Measurements from ENCODE around the gene OSGIN1.

OSGIN1 gene

DNA sequence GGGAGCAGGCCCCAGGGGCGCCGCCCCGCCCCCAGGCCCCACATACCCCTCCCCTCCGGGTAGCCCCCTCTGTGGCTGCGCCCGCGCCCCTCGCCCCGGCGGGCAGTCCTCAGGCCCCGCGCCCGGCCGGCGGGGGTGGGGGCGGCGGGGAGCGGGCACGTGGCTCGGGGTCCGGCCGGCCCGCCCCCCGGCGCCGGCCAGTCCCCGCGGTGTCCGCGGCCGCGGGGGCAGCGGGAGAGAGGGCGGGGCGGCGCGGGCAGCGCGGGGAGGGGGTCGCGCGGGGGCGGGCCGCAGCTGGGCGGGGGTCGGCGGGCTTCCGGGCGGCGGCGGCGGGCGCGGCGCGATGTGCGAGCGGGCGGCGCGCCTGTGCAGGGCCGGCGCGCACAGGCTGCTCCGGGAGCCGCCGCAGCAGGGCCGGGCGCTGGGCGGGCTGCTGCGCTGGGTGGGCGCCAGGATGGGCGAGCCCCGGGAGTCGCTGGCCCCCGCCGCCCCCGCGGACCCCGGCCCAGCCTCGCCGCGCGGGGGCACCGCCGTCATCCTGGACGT, 15.3 kb downstream of the OSGIN1 start:
- no peak for DNase-seq (ENCODE audit: low read depth)
- TF ChIP-seq, protein P1, sequence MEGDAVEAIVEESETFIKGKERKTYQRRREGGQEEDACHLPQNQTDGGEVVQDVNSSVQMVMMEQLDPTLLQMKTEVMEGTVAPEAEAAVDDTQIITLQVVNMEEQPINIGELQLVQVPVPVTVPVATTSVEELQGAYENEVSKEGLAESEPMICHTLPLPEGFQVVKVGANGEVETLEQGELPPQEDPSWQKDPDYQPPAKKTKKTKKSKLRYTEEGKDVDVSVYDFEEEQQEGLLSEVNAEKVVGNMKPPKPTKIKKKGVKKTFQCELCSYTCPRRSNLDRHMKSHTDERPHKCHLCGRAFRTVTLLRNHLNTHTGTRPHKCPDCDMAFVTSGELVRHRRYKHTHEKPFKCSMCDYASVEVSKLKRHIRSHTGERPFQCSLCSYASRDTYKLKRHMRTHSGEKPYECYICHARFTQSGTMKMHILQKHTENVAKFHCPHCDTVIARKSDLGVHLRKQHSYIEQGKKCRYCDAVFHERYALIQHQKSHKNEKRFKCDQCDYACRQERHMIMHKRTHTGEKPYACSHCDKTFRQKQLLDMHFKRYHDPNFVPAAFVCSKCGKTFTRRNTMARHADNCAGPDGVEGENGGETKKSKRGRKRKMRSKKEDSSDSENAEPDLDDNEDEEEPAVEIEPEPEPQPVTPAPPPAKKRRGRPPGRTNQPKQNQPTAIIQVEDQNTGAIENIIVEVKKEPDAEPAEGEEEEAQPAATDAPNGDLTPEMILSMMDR (IDR thresholded peaks at IDR 0.05; ENCODE audit: control insufficient read depth, insufficient read depth, low read depth, low read length, missing control alignments) = no peak
- peak overlapping the region; percentile 36 for H3K4me3 ChIP-seq (ENCODE audit: control insufficient read depth, low read depth, low read length)

DNA sequence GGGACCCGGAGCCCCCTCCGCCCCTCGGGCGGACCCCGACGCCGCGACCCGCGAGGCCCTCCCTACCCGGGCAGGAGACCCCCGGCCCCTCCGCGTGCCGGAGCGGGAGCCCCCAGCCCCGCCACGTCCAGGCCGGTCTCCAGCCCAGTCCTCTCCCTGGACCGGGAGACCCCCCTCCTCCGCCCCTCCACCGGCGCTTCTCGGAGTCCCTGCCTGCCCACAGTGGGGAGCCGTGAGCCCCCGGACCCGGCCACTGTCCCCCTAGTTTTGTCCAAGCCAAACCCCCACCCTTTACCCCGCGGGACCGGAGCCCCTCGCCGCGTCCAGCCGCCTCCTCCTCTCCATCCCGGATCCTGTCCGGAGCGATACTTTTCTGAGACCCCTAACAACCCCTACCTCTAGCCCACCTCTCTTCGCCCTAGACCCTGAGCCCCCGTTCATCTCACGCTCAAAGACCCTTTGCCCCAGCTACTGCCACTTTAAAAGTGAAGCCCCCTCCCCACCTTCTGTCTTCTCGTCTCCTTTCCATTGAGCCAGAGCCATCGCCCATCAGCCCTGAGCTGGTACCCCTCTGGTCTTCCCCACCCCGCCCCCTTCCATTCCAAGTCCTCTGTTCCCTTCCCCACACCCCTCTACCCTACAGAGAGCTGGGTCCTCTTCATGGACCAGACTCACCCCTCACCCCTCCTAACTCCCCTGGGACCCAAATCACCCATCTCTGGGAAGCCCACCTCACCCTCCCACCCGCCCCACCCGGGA, 16.0 kb downstream of the OSGIN1 start:
- DNase-seq (ENCODE audit: low read depth) = no peak
- TF ChIP-seq, protein P1 (IDR thresholded peaks at IDR 0.05; ENCODE audit: control insufficient read depth, insufficient read depth, low read depth, low read length, missing control alignments) = no peak
- no peak overlapping the region for H3K4me3 ChIP-seq (ENCODE audit: control insufficient read depth, low read depth, low read length)

DNA sequence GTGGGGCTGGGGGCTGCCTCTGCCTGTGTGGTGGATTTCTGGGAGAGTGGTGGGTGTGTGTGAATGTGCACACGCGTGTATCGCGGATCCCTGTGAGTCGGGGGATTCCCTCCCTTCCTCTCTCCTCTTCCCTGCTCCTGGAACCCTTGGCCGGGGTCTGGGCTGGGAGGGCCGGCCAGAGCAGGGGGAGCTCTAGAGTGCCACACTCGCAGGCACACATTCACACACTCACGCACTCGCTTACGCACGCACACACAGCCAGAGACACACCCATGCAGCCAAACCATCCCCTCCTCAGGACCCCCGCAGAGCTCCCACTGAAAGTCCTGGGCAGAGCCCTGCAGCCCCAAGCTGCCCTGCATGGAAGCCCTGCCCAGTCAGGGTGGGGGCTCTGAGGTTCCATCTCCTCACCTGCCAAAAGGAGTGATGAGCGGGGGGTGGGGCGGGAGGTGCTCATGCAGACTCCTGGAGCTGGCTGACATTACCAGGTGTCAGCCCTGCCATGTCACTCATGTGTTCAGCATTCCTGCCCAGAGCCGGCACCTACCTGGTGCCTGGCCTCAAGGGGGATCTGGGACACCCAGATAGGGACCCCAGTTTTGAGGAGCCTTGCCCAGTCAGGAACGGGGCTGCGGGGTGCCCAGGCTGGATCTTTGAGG, 16.9 kb downstream of the OSGIN1 start:
- H3K4me3 ChIP-seq (ENCODE audit: control insufficient read depth, low read depth, low read length) = no peak overlapping the region
- DNase-seq (ENCODE audit: low read depth) = no peak
- TF ChIP-seq, protein P1 (IDR thresholded peaks at IDR 0.05; ENCODE audit: control insufficient read depth, insufficient read depth, low read depth, low read length, missing control alignments) = no peak

GRCh38 chr16:83970430-83970815, 17.4 kb downstream of the OSGIN1 start:
- H3K4me3 ChIP-seq (ENCODE audit: control insufficient read depth, low read depth, low read length) = no peak overlapping the region
- no peak for DNase-seq (ENCODE audit: low read depth)
- TF ChIP-seq, protein P1 (IDR thresholded peaks at IDR 0.05; ENCODE audit: control insufficient read depth, insufficient read depth, low read depth, low read length, missing control alignments) = no peak

DNA sequence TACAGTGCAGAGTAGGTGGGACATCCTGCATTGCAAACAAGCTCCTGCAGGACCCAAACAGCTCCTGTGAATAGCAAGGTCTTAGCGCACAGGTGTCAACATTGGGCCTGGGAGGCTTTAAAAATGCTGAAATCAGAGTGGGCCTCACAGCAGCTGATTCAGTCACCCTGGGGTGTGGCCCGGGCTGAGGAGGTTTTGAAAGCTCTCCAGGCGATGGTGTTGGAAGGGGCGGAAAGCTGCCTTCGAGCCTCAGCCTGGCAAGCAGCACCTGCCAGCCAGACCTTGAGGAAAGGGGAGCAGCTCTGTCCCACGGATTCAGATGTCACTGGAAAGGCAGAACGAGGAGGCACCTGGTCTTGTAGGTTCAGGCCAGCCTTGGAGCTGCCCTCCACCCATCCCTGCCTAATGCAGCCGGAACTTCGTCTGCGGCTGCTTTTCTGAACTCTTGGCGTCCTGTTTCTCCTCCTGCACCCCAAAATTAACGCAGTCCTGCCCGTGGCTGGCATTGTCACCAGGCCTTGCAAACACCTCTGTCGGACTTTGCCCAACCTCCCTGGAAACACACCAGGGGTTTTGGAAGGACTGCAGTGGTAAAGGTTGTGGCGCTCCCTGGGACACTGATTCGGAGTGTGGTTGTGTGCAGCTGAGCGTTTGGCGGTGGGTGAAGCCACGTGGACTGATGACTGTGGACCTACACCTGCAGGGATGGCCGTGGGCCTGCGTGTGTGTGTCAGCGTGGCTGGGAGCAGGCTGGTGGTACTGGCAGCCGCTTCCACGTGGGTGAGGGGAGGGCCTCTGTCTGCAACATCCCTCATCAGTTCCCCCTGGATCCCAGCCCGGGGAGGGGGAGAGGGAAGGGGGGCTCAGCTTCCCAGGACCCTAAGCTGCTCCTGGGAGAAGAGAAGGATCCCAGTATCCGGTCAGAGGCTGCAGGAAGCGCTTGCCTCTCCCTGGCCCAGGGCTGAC, 18.4 kb downstream of the OSGIN1 start:
- TF ChIP-seq, protein P1 (IDR thresholded peaks at IDR 0.05; ENCODE audit: control insufficient read depth, insufficient read depth, low read depth, low read length, missing control alignments) = no peak
- no peak overlapping the region for H3K4me3 ChIP-seq (ENCODE audit: control insufficient read depth, low read depth, low read length)
- no peak for DNase-seq (ENCODE audit: low read depth)
